Measurements from ENCODE around the gene PRRX2.

The PRRX2 gene

DNA sequence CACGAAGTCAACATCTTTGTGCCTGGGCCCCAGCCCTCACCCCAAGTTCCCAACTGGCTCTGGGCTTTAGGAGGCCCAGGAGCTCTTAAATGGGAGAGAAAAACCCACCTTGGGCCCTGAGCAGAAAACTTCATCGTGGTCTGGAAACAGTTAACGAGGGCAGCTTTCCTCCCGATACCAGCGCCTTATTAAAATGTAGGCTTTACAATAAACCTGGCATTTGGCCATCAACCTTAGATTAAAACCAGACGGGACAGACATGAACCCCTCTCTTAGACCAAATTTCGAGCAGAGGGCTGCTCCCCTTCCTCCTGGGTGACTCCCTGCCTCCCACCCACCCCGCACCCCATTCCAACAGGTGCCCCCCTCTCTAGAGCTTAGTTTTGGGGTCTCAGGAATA, 39.4 kb downstream of the PRRX2 start:
- no peak for DNase-seq (ENCODE audit: low read depth in 2 of 2)

DNA sequence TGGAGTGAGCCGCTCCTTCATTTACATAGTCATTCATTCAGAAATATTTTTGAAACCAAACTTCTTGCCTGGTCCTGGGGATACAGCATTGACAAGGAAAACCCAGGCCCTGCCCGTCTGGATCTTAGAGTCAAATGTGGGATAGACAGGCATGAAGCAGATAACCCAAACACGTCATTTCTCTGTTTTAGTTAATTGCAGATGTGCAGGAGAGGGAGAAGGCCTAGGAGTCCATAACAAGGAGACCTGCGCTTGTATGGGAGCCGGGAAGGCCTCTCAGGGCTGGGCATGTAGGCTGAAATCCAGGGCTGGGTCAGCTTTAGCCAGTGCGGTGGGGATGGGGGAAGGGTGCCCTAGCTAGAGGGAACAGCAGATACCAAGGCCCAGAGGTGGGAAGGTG, 43.3 kb downstream of the PRRX2 start:
- DNase-seq (ENCODE audit: low read depth in 2 of 2) = no peak

DNA sequence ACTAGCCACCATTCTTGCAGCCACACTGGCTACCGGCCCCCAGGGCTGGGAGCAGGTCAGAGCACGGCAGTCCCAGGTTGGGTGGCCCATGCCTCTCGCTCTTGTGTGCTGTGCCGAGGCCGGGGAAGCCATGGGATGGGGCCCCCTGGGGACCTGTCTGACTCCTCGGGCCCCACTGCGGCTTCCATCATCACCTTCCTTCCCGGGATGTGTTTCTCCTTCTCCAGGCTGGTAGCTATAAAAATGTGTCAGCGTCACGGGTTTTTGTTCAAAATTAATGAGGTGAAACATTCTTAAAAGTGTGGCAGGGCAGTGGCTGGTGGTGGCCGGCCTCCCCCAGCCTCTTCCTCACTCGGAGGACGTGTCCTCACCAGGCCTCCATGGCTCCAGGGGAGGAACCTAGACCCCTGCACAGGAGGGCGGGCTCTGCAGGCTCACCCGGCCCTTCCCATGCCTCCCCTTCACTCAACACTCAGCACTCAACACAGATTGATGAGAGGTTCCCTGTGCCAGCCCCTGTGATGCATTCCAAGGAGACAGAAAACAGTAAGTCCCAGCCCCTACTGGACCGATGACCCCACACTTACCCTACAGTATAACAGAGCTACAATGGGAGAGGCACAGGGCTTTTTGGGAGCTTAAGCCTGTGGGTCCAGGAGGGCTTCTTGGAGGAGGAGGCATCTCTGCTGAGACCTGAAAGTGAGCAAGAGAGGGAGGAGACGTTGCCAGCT, 44.2 kb downstream of the PRRX2 start:
- DNase-seq (ENCODE audit: low read depth in 2 of 2) = no peak

DNA sequence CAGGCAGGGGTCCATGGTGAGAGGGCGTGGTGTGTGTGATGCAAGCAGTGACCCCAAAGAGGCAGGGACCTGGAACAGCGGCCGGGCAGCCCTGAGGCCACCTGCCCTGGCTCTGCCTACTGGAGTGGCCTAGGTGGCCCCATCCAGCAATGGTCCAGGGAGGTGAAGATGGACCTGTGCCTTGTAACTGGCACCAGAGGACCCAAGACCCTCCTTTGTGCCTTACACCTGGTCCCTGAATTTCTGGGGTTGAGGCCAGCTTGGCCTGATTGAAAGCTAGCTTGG, 44.7 kb downstream of the PRRX2 start:
- no peak for DNase-seq (ENCODE audit: low read depth in 2 of 2)

GRCh38 chr9:129712634-129713401, 47.4 kb downstream of the PRRX2 start:
- DNase-seq (ENCODE audit: low read depth in 2 of 2) = no peak

DNA sequence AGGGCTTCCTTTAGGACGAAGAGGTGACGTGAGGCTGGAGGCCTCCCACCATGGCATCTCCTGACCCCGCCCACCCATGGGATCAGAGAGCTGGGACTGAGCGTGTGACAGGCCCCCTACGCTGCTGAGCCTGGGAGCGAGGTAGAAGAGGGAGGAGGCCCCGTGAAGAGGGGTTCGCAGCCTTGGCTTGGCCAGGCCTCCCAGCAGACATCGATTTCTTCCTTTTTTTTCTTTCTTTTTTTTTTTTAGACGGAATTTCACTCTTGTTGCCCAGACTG, 47.9 kb downstream of the PRRX2 start:
- DNase-seq (ENCODE audit: low read depth in 2 of 2) = no peak

- no peak for DNase-seq (ENCODE audit: low read depth in 2 of 2)
These were observed 49.1 kb downstream of the PRRX2 start for GRCh38 chr9:129714511-129715061.

DNA sequence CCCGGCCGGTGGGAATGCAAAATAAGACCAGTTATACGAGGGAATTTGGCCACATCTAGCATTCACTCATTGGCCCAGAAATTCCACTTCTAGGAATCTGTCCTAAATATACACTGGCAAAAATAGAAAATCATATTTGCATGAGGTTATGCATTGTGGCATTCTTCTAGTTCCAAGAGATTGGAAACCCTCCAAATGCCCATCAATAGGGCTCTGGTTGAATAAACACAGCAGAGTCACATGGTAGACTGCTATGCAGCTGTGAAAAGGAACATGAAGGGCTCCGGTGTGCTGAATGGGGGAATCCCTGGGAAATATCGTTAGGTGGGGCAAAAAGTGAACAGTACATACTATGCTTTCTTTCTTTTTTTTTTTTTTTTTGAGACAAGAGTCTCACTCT, 50.6 kb downstream of the PRRX2 start:
- DNase-seq (ENCODE audit: low read depth in 2 of 2) = no peak

- DNase-seq (ENCODE audit: low read depth in 2 of 2) = no peak
These were observed 52.5 kb downstream of the PRRX2 start for GRCh38 chr9:129717991-129718390.

GRCh38 chr9:129718647-129719046, 53.2 kb downstream of the PRRX2 start:
- DNase-seq (ENCODE audit: low read depth in 2 of 2) = no peak

- no peak for DNase-seq (ENCODE audit: low read depth in 2 of 2)
These were observed 53.7 kb downstream of the PRRX2 start for GRCh38 chr9:129719135-129719534.

DNA sequence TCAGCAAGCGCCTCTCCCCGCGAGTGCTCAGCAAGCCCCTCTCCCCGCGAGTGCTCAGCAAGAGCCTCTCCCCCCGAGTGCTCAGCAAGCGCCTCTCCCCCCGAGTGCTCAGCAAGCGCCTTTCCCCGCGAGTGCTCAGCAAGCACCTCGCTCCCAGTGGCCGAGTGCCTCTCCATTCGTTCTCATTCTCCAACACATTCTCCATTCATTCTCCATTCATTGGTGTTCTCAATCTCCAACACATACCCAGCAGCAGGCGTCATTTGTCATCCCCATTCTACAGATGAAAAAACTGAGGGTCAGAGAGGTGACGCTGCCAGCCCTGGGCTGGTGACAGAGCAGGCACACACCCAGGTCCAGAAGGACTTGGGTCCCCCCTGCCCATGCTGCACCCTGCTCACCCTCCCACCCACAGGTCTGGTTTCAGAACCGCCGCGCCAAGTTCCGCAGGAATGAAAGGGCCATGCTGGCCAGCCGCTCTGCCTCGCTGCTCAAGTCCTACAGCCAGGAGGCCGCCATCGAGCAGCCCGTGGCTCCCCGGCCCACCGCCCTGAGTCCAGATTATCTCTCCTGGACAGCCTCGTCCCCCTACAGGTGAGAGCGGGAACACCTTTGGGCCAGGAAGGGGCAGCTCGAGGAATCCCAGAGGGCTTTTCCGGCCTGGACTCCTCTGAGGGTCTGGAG, 54.9 kb downstream of the PRRX2 start:
- no peak for DNase-seq (ENCODE audit: low read depth in 2 of 2)

DNA sequence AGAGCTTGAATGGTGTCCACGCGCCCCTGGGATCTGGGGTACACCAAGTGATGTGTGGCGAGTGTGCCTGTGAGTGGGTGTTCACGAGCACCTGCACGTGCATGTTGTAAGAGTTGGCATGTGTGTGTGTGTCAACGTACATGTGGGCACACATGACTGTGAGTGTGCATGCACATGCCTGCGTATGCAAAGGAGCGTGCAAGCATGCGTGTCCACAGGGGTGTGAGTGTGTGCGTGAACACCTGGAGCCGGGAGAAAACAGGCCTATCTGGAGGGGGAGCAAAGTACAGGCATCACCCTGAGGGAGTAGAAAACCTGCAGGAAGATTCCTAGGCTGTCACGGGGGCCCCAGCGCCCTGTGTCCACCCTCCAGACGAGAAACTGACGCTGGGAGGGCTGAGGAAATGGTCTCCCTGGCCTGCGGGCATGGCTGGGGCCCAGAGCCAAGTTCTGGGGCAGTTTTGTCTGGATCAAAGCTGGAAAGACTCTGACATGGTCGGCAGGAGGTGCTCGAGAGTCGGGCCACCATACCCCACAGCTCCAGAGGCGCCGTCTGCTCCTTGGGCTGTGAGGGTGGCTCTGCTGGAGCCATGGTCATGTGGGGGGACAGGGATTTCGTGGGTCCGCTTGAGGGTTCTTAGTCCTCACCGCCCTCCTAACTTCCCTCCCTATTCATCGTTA, 55.6 kb downstream of the PRRX2 start:
- no peak for DNase-seq (ENCODE audit: low read depth in 2 of 2)

GRCh38 chr9:129722913-129723312, 57.5 kb downstream of the PRRX2 start:
- no peak for DNase-seq (ENCODE audit: low read depth in 2 of 2)

GRCh38 chr9:129724456-129725190, 59.2 kb downstream of the PRRX2 start:
- no peak for DNase-seq (ENCODE audit: low read depth in 2 of 2)

- no peak for DNase-seq (ENCODE audit: low read depth in 2 of 2)
These were observed 60.4 kb downstream of the PRRX2 start for GRCh38 chr9:129725795-129726251.

DNA sequence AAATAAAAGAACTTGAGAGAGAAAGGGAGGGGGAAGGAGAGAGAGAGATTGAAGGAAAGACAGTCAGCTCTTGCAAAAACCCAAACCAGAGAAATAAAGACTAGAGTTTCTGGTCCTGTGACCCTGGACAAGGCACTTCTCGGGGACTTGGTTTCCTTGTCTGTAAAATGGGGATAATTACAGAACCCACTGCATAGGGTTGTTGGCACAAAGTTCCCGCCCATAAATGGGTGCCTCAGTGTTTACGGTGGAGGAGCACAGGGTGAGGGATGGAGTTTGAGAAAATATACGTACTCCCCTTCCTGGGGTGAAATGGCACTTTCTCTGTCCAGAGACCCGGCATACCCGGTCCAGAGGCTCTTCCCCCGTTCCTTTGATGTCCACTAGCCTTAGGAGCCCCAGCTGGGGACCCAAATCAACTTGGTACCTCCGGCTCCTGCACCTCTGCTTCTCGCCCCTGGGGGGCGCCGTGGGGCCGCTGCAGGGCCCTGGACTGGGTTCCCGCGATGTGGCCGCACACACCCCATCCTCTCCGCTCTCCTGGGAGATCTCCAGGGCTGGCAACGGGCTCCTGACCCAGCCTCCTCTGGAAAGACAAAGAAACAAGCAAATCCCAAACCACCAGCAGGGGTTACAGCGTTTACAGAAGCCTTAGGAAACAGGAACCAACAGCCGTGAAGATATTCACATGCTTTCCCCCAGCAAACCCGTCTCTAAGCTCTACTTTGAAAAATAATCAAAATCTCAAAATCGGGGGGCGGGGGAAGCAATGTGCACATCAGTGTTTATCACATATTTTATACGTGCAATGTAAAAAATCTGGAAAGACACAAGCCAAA, 61.1 kb downstream of the PRRX2 start:
- peak; percentile 42 for DNase-seq (ENCODE audit: low read depth in 2 of 2)

GRCh38 chr9:129728744-129729143, 63.3 kb downstream of the PRRX2 start:
- no peak for DNase-seq (ENCODE audit: low read depth in 2 of 2)

- DNase-seq (ENCODE audit: low read depth in 2 of 2) = no peak
These were observed 66.1 kb downstream of the PRRX2 start for GRCh38 chr9:129731477-129732085.

DNA sequence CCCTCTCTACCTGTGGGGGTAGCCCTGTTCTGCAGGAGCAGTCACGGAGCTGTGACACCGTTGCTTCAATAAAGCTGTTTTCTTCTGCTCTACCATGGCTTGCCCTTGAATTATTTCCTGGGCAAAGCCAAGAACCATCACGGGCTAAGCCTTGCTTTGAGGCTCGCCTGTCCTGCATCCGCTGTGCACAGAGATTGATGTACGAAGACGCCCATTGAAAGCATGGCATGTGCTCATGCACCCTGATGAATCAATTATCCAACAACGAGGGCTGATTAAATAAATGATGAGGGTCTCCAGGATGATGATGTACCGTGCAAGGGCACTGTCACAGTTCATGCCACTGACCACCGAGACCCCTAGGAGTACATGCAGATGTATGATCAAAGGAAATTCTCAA, 66.7 kb downstream of the PRRX2 start:
- no peak for DNase-seq (ENCODE audit: low read depth in 2 of 2)

Measured in stimulated activated CD8-positive, alpha-beta memory T cell treated with anti-CD3 and anti-CD28 coated beads, Interleukin-15, amount 100 ng/mL, for 48 hours (primary cell).